Left forelimb (tissue), 1 donor: Measurements from ENCODE around the gene KLRF2.
"Not testable (repeated sequence)": the region's sequence is repeated elsewhere in the genome, so short reads cannot be mapped to it uniquely, and the experiment has no call there.

Experiments used
- DNase-seq: peaks from one replicate; pipeline ENCODE4 v3.0.0-alpha.2; 2018; ENCODE audit warnings: low spot score

Gene KLRF2

GRCh38 chr12:9881246-9881645 lies at the start of gene KLRF2:
TSS of gene KLRF2 (plus strand) at chr12:9881489. CDS start at chr12:9881596, 107 bp downstream.
- DNase-seq = no peak

- DNase-seq = no peak
Measured at GRCh38 chr12:9831720-9832119, 49.6 kb upstream of the KLRF2 start.

- DNase-seq = no peak
Measured at GRCh38 chr12:9843407-9843806, 37.9 kb upstream of the KLRF2 start.

GRCh38 chr12:9848899-9849298 lies 32.4 kb upstream of the KLRF2 start:
- no peak for DNase-seq

- DNase-seq = no peak
Measured at GRCh38 chr12:9851050-9851449, 30.2 kb upstream of the KLRF2 start.

- no peak for DNase-seq
Measured at GRCh38 chr12:9851927-9852326, 29.4 kb upstream of the KLRF2 start.

GRCh38 chr12:9856151-9856550 lies 25.1 kb upstream of the KLRF2 start:
- no peak for DNase-seq

- no peak for DNase-seq
Measured at GRCh38 chr12:9856894-9857293, 24.4 kb upstream of the KLRF2 start.

GRCh38 chr12:9858135-9858534 lies 23.2 kb upstream of the KLRF2 start:
- DNase-seq = no peak

GRCh38 chr12:9864913-9865675 lies 16.2 kb upstream of the KLRF2 start:
- no peak for DNase-seq

GRCh38 chr12:9866860-9867269 lies 14.4 kb upstream of the KLRF2 start:
- DNase-seq = no peak

GRCh38 chr12:9867531-9867930 lies 13.8 kb upstream of the KLRF2 start:
- no peak for DNase-seq

- DNase-seq = no peak
Measured at GRCh38 chr12:9868311-9868801, 12.9 kb upstream of the KLRF2 start.

GRCh38 chr12:9868951-9869306 lies 12.4 kb upstream of the KLRF2 start:
- no peak for DNase-seq

- no peak for DNase-seq
Measured at GRCh38 chr12:9869307-9870161, 11.8 kb upstream of the KLRF2 start, which contains the start of gene CLEC2B. TSS of gene CLEC2B (minus strand) at chr12:9869354.

- DNase-seq = no peak
Measured at GRCh38 chr12:9870286-9870866, 10.9 kb upstream of the KLRF2 start.

GRCh38 chr12:9872162-9872561 lies 9.1 kb upstream of the KLRF2 start:
- no peak for DNase-seq

- no peak for DNase-seq
Measured at GRCh38 chr12:9872742-9873141, 8.5 kb upstream of the KLRF2 start.

- not testable (repeated sequence) for DNase-seq
Measured at GRCh38 chr12:9876120-9876519, 5.2 kb upstream of the KLRF2 start.

GRCh38 chr12:9880532-9881078 lies 684 bp upstream of the KLRF2 start:
- DNase-seq = no peak

- DNase-seq = no peak
Measured at GRCh38 chr12:9881988-9882387, 699 bp downstream of the KLRF2 start.

- DNase-seq = no peak
Measured at GRCh38 chr12:9883175-9883574, 1.9 kb downstream of the KLRF2 start.
